Measurements from ENCODE around the gene COL18A1. TPM values are rescaled to one million over a fixed set of nuclear protein-coding genes. Genes with fewer than 3 reads are reported as not detected.
"Not testable (repeated sequence)": the region's sequence is repeated elsewhere in the genome, so short reads cannot be mapped to it uniquely, and the experiment has no call there.

COL18A1 gene
- total and polyA plus RNA-seq, 2 donors (not counting 1 experiment from before 2014, with no cell fraction given), result 15.6 to 24.7 TPM

- TF ChIP-seq CTCF (IDR thresholded peaks at IDR 0.05) (no peak), EZH2 (IDR thresholded peaks at IDR 0.05; ENCODE audit: borderline replicate concordance, insufficient read depth, low read depth, low read length, poor library complexity, severe bottlenecking) (no peak)
- Histone ChIP-seq H3K9me3 (ENCODE audit: control extremely low read depth in 1 of 3, control insufficient read depth in 2 of 3, insufficient read depth in 1 of 3, low read length in 2 of 3) (peaks cover under 1 to 4% (median 2%) of the 10 kb centered on the region in 3 donors), H3K9ac (ENCODE audit: low read length) (no peak overlapping the region), H4K20me1 (ENCODE audit: control insufficient read depth, insufficient read depth, low read length, poor library complexity, severe bottlenecking) (no peaks in the 10 kb centered on the region), H3K4me3 (ENCODE audit: control extremely low read depth in 1 of 5, extremely low read depth in 1 of 5, insufficient read depth in 1 of 5, low read depth in 2 of 5, low read length in 4 of 5) (no peak overlapping the region), H2AFZ (ENCODE audit: insufficient read depth, low read depth, low read length, poor library complexity, severe bottlenecking) (no peak overlapping the region), H3K27ac (ENCODE audit: low read length in 2 of 2) (no peak overlapping the region), H3K4me1 (ENCODE audit: control insufficient read depth in 2 of 2, insufficient read depth in 2 of 2, low read length in 2 of 2) (no peaks in the 10 kb centered on the region), H3K4me2 (replicated peaks; ENCODE audit: low read depth, low read length, poor library complexity, severe bottlenecking) (no peak overlapping the region), H3K36me3 (replicated peaks in 1 of 2; ENCODE audit: control extremely low read depth in 1 of 2, control insufficient read depth in 1 of 2, extremely low read depth in 1 of 2, insufficient read depth in 2 of 2, low read length in 1 of 2) (peaks cover 5 to 11% of the 10 kb centered on the region in 2 experiments), H3K27me3 (replicated peaks in 1 of 4; ENCODE audit: control extremely low read depth in 1 of 4, control insufficient read depth in 3 of 4, insufficient read depth in 4 of 4, low read length in 3 of 4) (no peaks in the 10 kb centered on the region), H3K79me2 (ENCODE audit: control insufficient read depth, insufficient read depth, low read length) (no peaks in the 10 kb centered on the region)
- intact Hi-C loops (cut with micrococcal nuclease), result no loop called here
- 100% methylated on average over 11 of the region's 11 CpGs for WGBS (ENCODE audit: insufficient coverage)
- Mint-ChIP-seq H3K9me3 (ENCODE audit: insufficient read depth) (no peaks in the 10 kb centered on the region), H3K27me3 (no peaks in the 10 kb centered on the region), H3K27ac (no peak overlapping the region), H3K4me1 (no peaks in the 10 kb centered on the region), H3K4me3 (no peak overlapping the region)
- ATAC-seq (ENCODE audit: low read depth), result no peak
- ChIA-PET CTCF (no interaction called here), POLR2A (no interaction called here)
- no peak for DNase-seq
These were observed 120.9 kb downstream of the COL18A1 start for GRCh38 chr21:45525910-45526306.

GRCh38 chr21:45527151-45527999 lies 122.4 kb downstream of the COL18A1 start:
- POLR2A ChIA-PET, result interaction anchor here (0.8 kb wide), 1 partner anchor 24 kb away, joined by 16 read pairs; no protein-coding TSS in a partner anchor
- CTCF ChIA-PET, result not testable (repeated sequence)

More at GRCh38 chr21:45527151-45527999, 122.4 kb downstream of the COL18A1 start:
- H3K4me2 ChIP-seq (replicated peaks; ENCODE audit: low read depth, low read length, poor library complexity, severe bottlenecking); H3K36me3 ChIP-seq (replicated peaks in 1 of 2; ENCODE audit: control extremely low read depth in 1 of 2, control insufficient read depth in 1 of 2, extremely low read depth in 1 of 2, insufficient read depth in 2 of 2, low read length in 1 of 2); H3K9me3 Mint-ChIP-seq (ENCODE audit: insufficient read depth); H3K4me3 ChIP-seq (ENCODE audit: control extremely low read depth in 1 of 5, extremely low read depth in 1 of 5, insufficient read depth in 1 of 5, low read depth in 2 of 5, low read length in 4 of 5); H3K27ac ChIP-seq (ENCODE audit: low read length in 2 of 2); H2AFZ ChIP-seq (ENCODE audit: insufficient read depth, low read depth, low read length, poor library complexity, severe bottlenecking); H3K4me1 Mint-ChIP-seq; ATAC-seq (ENCODE audit: low read depth); H3K9ac ChIP-seq (ENCODE audit: low read length); H3K79me2 ChIP-seq (ENCODE audit: control insufficient read depth, insufficient read depth, low read length); intact Hi-C loops (cut with micrococcal nuclease); H3K4me3 Mint-ChIP-seq; H3K9me3 ChIP-seq (ENCODE audit: control extremely low read depth in 1 of 3, control insufficient read depth in 2 of 3, insufficient read depth in 1 of 3, low read length in 2 of 3); H3K27me3 ChIP-seq (replicated peaks in 1 of 4; ENCODE audit: control extremely low read depth in 1 of 4, control insufficient read depth in 3 of 4, insufficient read depth in 4 of 4, low read length in 3 of 4); H3K27me3 Mint-ChIP-seq; DNase-seq; H3K4me1 ChIP-seq (ENCODE audit: control insufficient read depth in 2 of 2, insufficient read depth in 2 of 2, low read length in 2 of 2); H3K27ac Mint-ChIP-seq; H4K20me1 ChIP-seq (ENCODE audit: control insufficient read depth, insufficient read depth, low read length, poor library complexity, severe bottlenecking): not testable (repeated sequence)
- 90% methylated on average over 14 of the region's 19 CpGs for WGBS (ENCODE audit: insufficient coverage)
